ENCODE measurements around the gene CBS. TPM values are rescaled to one million over a fixed set of nuclear protein-coding genes. Genes with fewer than 3 reads are reported as not detected.

Gene CBS
- total RNA-seq, 4 donors from 2014 or later: 13.5 to 33.9 (median 23.4) TPM

DNA sequence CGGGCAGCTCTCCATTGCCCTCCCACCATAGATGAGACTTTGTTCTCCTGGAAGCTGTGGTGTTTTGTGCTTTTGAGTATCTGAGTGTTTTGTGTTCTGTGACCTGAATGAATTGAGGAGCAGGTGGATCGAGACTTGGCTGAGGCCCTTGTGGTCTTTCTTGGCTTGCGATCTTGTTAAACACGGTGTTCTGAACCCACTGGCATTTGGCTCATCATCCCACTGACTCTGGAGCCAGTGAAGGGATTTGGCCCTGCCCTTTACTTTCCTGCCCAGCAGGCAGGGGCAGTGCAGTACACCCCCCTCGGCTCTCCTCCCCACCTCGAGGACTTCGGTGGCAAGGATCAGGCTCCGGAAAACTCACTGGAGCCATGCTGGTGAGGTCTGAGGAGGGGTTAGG lies 70.7 kb downstream of the CBS start:
- TF ChIP-seq, protein P1, sequence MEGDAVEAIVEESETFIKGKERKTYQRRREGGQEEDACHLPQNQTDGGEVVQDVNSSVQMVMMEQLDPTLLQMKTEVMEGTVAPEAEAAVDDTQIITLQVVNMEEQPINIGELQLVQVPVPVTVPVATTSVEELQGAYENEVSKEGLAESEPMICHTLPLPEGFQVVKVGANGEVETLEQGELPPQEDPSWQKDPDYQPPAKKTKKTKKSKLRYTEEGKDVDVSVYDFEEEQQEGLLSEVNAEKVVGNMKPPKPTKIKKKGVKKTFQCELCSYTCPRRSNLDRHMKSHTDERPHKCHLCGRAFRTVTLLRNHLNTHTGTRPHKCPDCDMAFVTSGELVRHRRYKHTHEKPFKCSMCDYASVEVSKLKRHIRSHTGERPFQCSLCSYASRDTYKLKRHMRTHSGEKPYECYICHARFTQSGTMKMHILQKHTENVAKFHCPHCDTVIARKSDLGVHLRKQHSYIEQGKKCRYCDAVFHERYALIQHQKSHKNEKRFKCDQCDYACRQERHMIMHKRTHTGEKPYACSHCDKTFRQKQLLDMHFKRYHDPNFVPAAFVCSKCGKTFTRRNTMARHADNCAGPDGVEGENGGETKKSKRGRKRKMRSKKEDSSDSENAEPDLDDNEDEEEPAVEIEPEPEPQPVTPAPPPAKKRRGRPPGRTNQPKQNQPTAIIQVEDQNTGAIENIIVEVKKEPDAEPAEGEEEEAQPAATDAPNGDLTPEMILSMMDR (IDR thresholded peaks at IDR 0.05): no peak
- no peak for DNase-seq (ENCODE audit: low spot score)
- no peak for ATAC-seq (ENCODE audit: low FRiP score)

Other genes starting within 250 kb of the CBS start
- gene WDR4, start 196.3 kb downstream of the CBS start, total RNA-seq: 10 to 100 TPM in 2 of 4 donors, 1 to 10 TPM in 2; 8.5 to 28.3 (median 13.6) TPM
- 10 to 100 TPM; 45.4 to 79.0 (median 51.9) TPM for gene NDUFV3, start 182.5 kb downstream of the CBS start, total RNA-seq
- not detected for gene ERVH48-1, start 150.2 kb downstream of the CBS start, total RNA-seq
- 10 to 100 TPM in 3 of 4 donors, 1 to 10 TPM in 1; 9.2 to 27.7 (median 18.6) TPM for gene PKNOX1, start 101.3 kb downstream of the CBS start, total RNA-seq
- gene U2AF1, start 31.7 kb upstream of the CBS start, total RNA-seq: 10 to 100 TPM; 35.6 to 91.9 (median 76.6) TPM
- gene CRYAA, start 93.2 kb upstream of the CBS start, total RNA-seq: not detected